Measurements from ENCODE around the gene ADAMTS17.

The ADAMTS17 gene

DNA sequence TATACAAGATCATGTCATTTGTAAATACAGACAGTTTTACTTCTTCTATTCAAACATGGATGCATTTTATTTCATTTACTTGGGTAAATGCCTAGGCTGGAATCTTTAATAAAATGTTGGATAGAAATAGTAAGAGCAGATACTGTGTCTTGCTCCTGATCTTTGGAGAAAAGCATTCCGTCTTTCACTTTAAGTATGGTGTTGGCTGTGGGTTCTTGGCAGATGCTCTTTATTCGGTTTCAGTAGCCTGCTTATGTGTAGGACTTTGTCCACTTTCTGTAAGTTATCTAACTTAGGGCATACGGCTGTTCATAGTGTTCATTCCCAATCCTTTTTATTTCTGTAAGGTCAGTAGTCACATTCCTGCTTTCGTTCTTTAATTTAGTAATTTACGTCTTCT is 303.0 kb downstream of the ADAMTS17 start:
- DNase-seq, result no peak

DNA sequence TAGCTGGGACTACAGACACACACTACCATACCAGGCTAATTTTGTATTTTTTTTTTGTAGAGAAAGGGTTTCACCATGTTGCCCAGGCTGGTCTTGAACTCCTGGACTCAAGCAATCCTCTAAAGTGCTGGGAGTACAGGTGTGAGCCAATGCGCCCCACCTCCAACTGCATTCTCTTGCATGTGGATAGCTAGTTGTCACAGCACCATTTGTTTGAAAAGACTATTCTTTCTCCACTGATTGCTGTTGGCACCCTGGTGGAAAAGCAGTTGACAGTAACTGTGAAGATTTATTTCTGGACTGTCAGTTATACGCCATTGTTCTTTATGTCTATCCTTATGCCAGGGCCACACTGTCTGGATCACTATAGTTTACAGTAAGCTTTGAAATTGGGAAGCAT is 303.9 kb downstream of the ADAMTS17 start:
- DNase-seq, result no peak

- DNase-seq, result no peak
Measured at GRCh38 chr15:100036015-100036414, 305.8 kb downstream of the ADAMTS17 start.

DNA sequence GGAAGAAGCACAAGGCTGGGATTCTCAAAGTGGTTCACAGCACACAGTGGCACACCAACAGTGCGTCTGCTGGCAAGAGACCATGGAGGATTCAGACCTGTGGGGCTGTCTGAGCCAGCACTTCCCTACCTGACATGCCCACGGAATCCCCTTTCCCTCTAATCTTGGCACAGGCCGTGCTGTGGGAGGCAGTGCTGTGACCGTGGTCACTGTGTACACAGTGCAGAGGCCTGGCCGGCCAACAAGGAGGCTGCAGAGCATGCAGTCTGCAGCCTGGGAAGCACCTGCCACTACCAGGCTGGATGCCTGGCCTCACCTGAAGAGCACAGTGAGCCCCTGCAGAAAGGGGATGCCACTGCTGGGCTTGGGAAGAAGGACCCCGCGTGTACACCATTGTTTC is 307.6 kb downstream of the ADAMTS17 start:
- DNase-seq, result no peak

- no peak for DNase-seq
Measured at GRCh38 chr15:100033140-100033857, 308.5 kb downstream of the ADAMTS17 start.

DNA sequence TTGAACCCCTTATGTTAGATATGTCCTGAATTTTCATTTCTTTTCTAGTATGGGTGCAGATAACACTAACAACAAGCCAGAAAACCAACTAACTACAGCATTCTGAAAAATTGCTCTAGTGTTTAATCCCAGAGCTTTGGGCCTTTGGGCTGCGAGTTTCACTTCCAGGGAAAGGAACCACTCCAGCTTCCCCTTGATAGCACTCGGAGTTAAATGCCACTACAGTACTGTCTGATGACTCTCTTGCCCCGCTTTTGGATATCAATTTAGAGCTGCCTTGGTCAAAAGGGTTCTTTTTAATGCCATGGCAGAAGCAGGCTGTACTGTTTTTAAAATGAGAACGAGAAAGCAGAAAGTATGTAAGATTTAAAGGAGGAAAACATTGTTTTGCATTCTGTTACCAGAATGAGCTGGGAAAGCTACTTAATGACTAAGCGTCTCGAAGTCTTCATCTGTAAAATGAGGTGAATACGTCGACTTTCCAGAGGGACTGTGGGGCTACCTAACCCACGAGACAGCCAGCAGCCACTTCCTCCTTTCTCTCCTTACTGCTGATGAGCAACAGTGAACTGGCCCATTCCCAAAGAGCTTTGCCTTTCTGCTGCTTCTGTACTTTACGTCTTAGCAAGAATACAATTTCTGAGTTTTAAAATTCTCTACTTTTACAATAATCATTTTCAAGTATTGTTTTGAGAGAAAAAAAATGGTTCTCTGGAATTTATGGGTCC is 309.3 kb downstream of the ADAMTS17 start:
- no peak for DNase-seq

GRCh38 chr15:100031665-100032357 is 310.0 kb downstream of the ADAMTS17 start:
- no peak for DNase-seq

DNA sequence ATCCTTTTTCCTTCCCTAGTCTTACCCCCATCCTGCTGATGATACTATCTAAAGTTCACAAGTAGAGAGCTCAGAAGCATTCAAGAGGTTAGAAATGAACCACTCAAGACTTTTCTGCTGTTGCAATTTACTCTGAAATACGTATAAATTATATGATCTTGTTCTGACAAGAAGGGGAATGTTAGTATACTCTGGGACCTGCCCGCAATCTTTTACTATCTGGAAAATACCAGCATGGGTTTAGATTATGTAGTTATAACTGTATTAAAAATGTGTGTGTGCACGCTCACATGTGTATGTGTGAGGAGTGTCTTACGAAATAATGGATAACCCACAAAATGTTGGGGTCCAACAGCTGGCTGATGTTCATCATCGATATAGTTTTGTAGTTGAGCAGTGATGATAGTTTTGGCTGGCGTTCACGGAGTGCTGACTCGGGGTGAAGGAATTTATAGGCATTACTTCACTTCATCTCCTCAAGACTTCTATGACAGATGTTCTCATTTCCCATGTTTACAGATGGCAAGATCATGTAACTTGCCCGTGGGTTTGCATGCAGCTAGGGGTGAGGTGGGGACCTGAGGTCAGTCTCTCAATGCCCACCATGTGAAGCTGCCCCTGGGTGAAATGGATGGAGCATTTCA is 311.1 kb downstream of the ADAMTS17 start:
- no peak for DNase-seq

DNA sequence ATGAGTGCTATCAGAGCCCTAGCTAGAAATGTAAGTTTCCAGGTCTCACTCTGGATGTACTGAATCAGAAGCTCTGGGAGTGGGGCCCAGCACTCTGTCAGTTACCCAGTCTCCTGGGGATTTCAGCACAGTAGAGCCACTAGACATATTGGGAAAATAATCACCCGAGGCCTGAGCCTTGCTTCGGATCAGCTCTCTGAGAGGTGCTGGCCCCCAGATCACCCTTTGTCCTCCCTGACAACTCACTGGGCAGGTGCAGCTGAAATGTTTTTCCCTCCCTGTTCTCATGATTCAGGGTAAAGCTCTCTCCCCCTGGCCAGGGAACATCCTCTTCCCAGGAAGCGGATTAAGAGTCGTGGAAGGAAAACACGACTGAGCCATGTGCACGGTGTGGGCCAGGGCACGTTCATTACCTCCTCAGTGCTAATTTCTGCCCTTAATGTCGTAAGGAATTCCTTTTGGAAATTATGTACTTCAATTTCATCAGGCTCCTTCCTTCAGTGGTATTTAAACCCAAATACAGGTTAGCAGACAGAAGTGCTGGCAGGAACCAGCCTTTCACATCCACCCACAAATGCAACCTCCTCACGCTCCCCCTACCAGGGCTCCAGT is 311.8 kb downstream of the ADAMTS17 start:
- no peak for DNase-seq

DNA sequence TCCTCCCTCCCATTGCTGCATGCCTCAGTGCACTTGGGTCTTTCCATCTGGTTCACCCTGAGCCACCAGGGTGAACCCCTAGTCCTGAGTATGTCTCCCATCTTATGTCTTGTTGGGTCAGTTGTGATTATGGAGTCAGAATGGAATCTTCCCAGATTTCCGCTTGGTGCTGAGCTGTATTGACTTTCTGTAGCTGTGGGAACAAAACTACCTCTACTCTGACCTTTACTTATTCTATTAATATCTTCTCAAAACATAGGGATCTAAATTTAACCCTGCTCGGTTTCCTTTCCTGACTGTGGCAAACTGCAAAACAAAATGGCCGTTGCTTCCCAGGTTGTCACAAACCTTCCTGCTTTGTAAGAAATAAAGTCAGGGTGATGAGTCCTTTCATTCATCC is 312.7 kb downstream of the ADAMTS17 start:
- no peak for DNase-seq

DNA sequence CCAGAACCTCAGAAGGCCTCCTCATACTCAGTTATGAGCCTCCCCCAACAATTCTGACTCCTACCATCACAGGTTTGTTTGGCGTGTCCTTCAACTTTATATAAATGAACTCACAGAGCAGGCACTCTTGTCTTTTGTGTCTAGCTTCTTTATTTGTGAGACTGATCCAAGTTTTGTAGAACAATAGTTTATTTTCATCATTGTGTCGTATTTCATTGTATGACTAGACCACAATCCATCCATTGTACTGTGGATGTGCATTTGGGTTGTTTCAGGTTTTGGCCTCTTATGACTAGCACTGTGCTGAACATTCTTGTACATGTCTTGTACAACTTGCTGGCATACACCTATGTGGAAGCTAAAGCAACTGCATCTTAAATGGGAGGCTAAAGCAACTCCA is 315.7 kb downstream of the ADAMTS17 start:
- DNase-seq, result no peak

GRCh38 chr15:100022806-100023205 is 319.0 kb downstream of the ADAMTS17 start:
- no peak for DNase-seq

DNA sequence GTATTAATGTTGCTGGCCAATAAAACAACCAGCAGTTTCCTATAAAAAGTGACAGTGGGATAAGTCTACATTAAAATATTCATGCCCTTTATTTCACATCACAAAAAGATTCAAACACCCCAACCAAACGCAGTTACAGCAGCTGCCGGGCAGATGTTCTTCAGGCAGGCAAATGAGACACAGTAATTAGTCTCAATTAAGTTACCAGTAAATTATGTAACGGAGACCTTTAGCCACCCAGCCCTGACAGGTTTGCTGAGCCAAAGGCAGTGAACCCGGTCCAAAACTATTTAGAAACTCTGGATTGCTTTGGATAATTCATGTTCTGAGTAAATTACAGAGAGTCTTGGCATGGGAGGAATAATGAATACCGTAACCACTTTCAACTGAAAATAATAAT is 319.4 kb downstream of the ADAMTS17 start:
- DNase-seq, result no peak

- no peak for DNase-seq
Measured at GRCh38 chr15:100021653-100022052, 320.1 kb downstream of the ADAMTS17 start.

GRCh38 chr15:100020614-100021013 is 321.2 kb downstream of the ADAMTS17 start:
- no peak for DNase-seq

- DNase-seq, result no peak
Measured at GRCh38 chr15:100020189-100020588, 321.6 kb downstream of the ADAMTS17 start.

DNA sequence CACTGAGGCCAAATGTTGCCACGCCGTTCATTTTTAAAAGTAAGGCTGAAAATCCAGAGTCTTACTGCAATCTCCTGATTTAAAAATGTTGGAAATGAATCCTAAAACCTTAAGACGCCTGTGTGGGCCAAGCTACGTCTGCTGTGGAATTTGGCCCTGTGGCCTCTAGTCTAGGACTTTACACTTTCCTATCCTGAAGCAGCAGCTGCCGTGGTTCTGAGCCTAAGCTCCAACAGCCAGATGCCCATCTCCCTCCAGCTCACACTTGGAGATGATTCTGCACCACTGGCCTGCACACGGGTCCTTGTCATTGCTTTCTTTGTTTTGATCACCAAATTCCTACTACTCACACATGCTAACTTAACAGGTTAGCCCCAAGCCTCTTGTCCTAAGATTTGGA is 322.2 kb downstream of the ADAMTS17 start:
- no peak for DNase-seq

DNA sequence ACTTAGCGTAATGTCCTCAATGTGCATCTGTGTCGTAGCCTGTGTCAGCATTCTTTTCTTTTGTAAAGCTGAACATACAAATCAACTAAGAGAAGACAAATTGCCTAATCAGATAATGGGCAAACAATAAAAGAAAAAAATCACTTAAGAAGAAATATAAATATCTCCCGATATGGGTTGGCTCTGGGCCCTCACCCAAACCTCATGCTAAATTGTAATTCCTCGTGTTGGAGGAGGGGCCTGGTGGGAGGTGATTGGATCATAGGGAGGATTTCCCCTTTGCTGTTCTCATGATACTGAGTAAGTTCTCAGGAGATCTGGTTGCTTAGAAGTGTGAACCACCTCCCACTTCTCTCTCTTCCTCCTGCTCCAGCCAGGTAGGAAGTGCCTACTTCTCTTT is 323.6 kb downstream of the ADAMTS17 start:
- no peak for DNase-seq

DNA sequence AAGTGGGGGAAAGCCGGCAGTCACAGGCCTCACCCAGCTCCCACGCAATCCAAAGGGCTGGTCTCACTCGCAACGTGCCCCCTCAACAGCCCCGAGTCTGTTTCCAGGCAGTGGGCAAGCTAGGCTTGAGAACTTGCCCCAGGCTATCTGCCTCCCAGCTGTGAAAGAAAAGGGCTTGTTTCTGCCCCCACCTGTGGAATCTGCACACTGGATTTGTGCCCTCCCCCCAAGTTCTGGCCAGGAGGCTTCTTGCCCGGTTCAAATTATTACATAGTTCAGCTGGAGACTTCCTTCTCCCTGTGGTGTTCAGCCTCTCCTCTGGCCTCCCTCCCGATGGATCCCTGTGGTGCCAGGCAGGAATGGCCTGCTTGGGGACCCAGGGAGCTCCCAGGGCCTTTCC is 324.6 kb downstream of the ADAMTS17 start:
- DNase-seq, result no peak

- DNase-seq, result no peak
Measured at GRCh38 chr15:100016632-100017031, 325.1 kb downstream of the ADAMTS17 start.

- no peak for DNase-seq
Measured at GRCh38 chr15:100011235-100011634, 330.5 kb downstream of the ADAMTS17 start.

GRCh38 chr15:100009372-100009771 is 332.4 kb downstream of the ADAMTS17 start:
- DNase-seq, result no peak

- DNase-seq, result no peak
Measured at GRCh38 chr15:100008258-100008657, 333.5 kb downstream of the ADAMTS17 start.
